H9 (cell line): ENCODE data around the gene ADGRB3. TPM values are rescaled to one million over a fixed set of nuclear protein-coding genes. Genes with fewer than 3 reads are reported as not detected.

ENCODE experiments used
- DNase-seq: peaks from one replicate; pipeline ENCODE4 v3.0.0-alpha.2; 2017
- H2AFZ ChIP-seq: one replicate; pipeline ENCODE4 v1.6.1; 2013; ENCODE audit warnings: mild to moderate bottlenecking, low read length, control low read depth, moderate library complexity
- H2AK5ac ChIP-seq: 2 replicates; pipeline ENCODE4 v1.6.1; 2013; ENCODE audit warnings: low read length, control low read depth, mixed read lengths; ENCODE audit not compliant: insufficient read length
- H2BK120ac ChIP-seq: one replicate; pipeline ENCODE4 v1.6.1; 2013; ENCODE audit warnings: low read depth, mild to moderate bottlenecking, low read length, control low read depth, inconsistent platforms; ENCODE audit not compliant: poor library complexity, severe bottlenecking
- H2BK12ac ChIP-seq: 2 replicates; pipeline ENCODE4 v1.6.1; 2013; ENCODE audit warnings: low read length, control low read depth, mixed read lengths, low read depth; ENCODE audit not compliant: insufficient read length
- H2BK15ac ChIP-seq: 2 replicates; pipeline ENCODE4 v1.6.1; 2013; ENCODE audit warnings: low read depth, low read length, control low read depth
- H2BK20ac ChIP-seq: one replicate; pipeline ENCODE4 v1.6.1; 2013; ENCODE audit warnings: low read depth, mild to moderate bottlenecking, low read length, control low read depth, inconsistent platforms; ENCODE audit not compliant: poor library complexity, severe bottlenecking
- H2BK5ac ChIP-seq: 2 replicates; pipeline ENCODE4 v1.6.1; 2013; ENCODE audit warnings: low read length, control low read depth, mixed read lengths; ENCODE audit not compliant: insufficient read length
- H3K14ac ChIP-seq: 2 replicates; pipeline ENCODE4 v1.6.1; 2013; ENCODE audit warnings: low read length, control low read depth; ENCODE audit not compliant: insufficient read depth
- H3K18ac ChIP-seq: 2 replicates; pipeline ENCODE4 v1.6.1; 2013; ENCODE audit warnings: low read depth, mild to moderate bottlenecking, mixed read lengths, low read length, control low read depth; ENCODE audit not compliant: insufficient read length
- H3K23ac ChIP-seq: 2 replicates; pipeline ENCODE4 v1.6.1; 2013; ENCODE audit warnings: low read length, control low read depth, mixed read lengths, low read depth; ENCODE audit not compliant: insufficient read length
- H3K23me2 ChIP-seq: 2 replicates; pipeline ENCODE4 v1.6.1; 2013; ENCODE audit warnings: low read depth, mild to moderate bottlenecking, mixed read lengths, low read length, control low read depth; ENCODE audit not compliant: insufficient read length, poor library complexity, severe bottlenecking
- H3K27ac ChIP-seq: 2 replicates; pipeline ENCODE4 v1.5.1; 2013; ENCODE audit warnings: low read length, control low read depth, mixed read lengths, low read depth; ENCODE audit not compliant: insufficient read length
- H3K27me3 ChIP-seq: 2 replicates; pipeline ENCODE4 v1.6.1; 2013; ENCODE audit warnings: low read length, control low read depth, inconsistent platforms; ENCODE audit not compliant: insufficient read depth
- H3K4ac ChIP-seq: 2 replicates; pipeline ENCODE4 v1.6.1; 2013; ENCODE audit warnings: low read depth, mild to moderate bottlenecking, control low read depth, inconsistent platforms, low read length, moderate library complexity
- H3K4me1 ChIP-seq: 2 replicates; pipeline ENCODE4 v1.6.1; 2013; ENCODE audit warnings: low read length, control low read depth, inconsistent platforms; ENCODE audit not compliant: insufficient read depth
- H3K4me2 ChIP-seq: 2 replicates; pipeline ENCODE4 v1.6.1; 2013; ENCODE audit warnings: low read length, control low read depth, mixed read lengths; ENCODE audit not compliant: insufficient read length, insufficient read depth
- H3K56ac ChIP-seq: 2 replicates; pipeline ENCODE4 v1.6.1; 2013; ENCODE audit warnings: low read depth, mild to moderate bottlenecking, mixed read lengths, low read length, control low read depth; ENCODE audit not compliant: insufficient read length
- H3K79me1 ChIP-seq: 2 replicates; pipeline ENCODE4 v1.6.1; 2013; ENCODE audit warnings: low read depth, mild to moderate bottlenecking, moderate library complexity, low read length, control low read depth, inconsistent platforms; ENCODE audit not compliant: insufficient read depth, poor library complexity, severe bottlenecking
- H3K79me2 ChIP-seq: 2 replicates; pipeline ENCODE4 v1.6.1; 2013; ENCODE audit warnings: low read length, control low read depth, inconsistent platforms; ENCODE audit not compliant: insufficient read depth
- H3K9ac ChIP-seq: 2 replicates; pipeline ENCODE4 v1.6.1; 2013; ENCODE audit warnings: low read length, control low read depth, mixed read lengths; ENCODE audit not compliant: insufficient read length; ENCODE audit errors: extremely low read depth
- H3K9me3 ChIP-seq: one replicate; pipeline ENCODE4 v1.6.1; 2013; ENCODE audit warnings: low read depth, low read length, inconsistent platforms; ENCODE audit not compliant: control insufficient read depth
- H3T11ph ChIP-seq: one replicate; pipeline ENCODE4 v1.6.1; 2013; ENCODE audit warnings: mild to moderate bottlenecking, low read length, control low read depth, inconsistent platforms
- H4K20me1 ChIP-seq: one replicate; pipeline ENCODE4 v1.6.1; 2013; ENCODE audit not compliant: control insufficient read depth, insufficient read length, insufficient read depth
- H4K5ac ChIP-seq: 2 replicates; pipeline ENCODE4 v1.6.1; 2013; ENCODE audit warnings: low read depth, mild to moderate bottlenecking, mixed read lengths, low read length, control low read depth; ENCODE audit not compliant: insufficient read length
- H4K8ac ChIP-seq: replicated peaks from 2 replicates; pipeline ENCODE4 v1.6.1; 2013; ENCODE audit warnings: low read length, control low read depth, mixed read lengths, low read depth; ENCODE audit not compliant: insufficient read length
- H4K91ac ChIP-seq: 2 replicates; pipeline ENCODE4 v1.6.1; 2013; ENCODE audit warnings: low read depth, mild to moderate bottlenecking, moderate library complexity, mixed read lengths, low read length, control low read depth; ENCODE audit not compliant: insufficient read length
- H3K27ac Mint-ChIP-seq, 3 experiments: 2 replicates in 2 of 3; 3 replicates in 1 of 3; pipeline ENCODE4 v1.8.0; 2020 to 2021; ENCODE audit warnings: mixed read lengths in 3 of 3, mild to moderate bottlenecking in 1 of 3, moderate library complexity in 1 of 3
- H3K27me3 Mint-ChIP-seq: 2 replicates; pipeline ENCODE4 v1.8.0; 2021; ENCODE audit warnings: low read depth, mild to moderate bottlenecking, moderate library complexity, mixed read lengths
- H3K36me3 Mint-ChIP-seq, 3 experiments: 2 replicates in 2 of 3; 3 replicates in 1 of 3; pipeline ENCODE4 v1.8.0; 2020 to 2021; ENCODE audit warnings: low read depth in 3 of 3, mixed read lengths in 3 of 3; ENCODE audit not compliant: insufficient read depth in 1 of 3
- H3K4me1 Mint-ChIP-seq, 2 experiments: 2 replicates each; pipeline ENCODE4 v1.8.0; 2020; ENCODE audit warnings: mixed read lengths in 2 of 2
- H3K4me3 Mint-ChIP-seq, 2 experiments: 2 replicates in 1 of 2; 3 replicates in 1 of 2; pipeline ENCODE4 v1.8.0; 2020 to 2021; ENCODE audit warnings: mild to moderate bottlenecking in 2 of 2, mixed read lengths in 2 of 2, moderate library complexity in 1 of 2
- H3K9me3 Mint-ChIP-seq, 2 experiments: 2 replicates in 1 of 2; 3 replicates in 1 of 2; pipeline ENCODE4 v1.8.0; 2020; ENCODE audit warnings: mild to moderate bottlenecking in 2 of 2, mixed read lengths in 2 of 2, moderate library complexity in 1 of 2
- WGBS: extraction: QIAGEN DNeasy Blood & Tissue Kit; methylation state at CpG from one replicate; pipeline ENCODE4 v1.1.7; 2013; ENCODE audit warnings: missing lambda C conversion rate, low lambda C conversion rate, mixed read lengths; ENCODE audit not compliant: insufficient read length; ENCODE audit errors: extremely low coverage; 5-methylcytosine and 5-hydroxymethylcytosine counted together
- total RNA-seq: library from RNA; stranded (reverse); gene quantifications from 2 replicates; pipeline ENCODE4 v1.2.1, GENCODE V29; 2021
- TF ChIP-seq, protein P1 (sequence below): fragments of 200-600 bp; sonication (generic); conservative IDR thresholded peaks from 3 replicates; pipeline ENCODE4 v1.8.0; 2021; ENCODE audit warnings: antibody characterized with exemption, mild to moderate bottlenecking

The ADGRB3 gene
- total RNA-seq, 1 experiment from 2014 or later, result 0.37 TPM

DNA sequence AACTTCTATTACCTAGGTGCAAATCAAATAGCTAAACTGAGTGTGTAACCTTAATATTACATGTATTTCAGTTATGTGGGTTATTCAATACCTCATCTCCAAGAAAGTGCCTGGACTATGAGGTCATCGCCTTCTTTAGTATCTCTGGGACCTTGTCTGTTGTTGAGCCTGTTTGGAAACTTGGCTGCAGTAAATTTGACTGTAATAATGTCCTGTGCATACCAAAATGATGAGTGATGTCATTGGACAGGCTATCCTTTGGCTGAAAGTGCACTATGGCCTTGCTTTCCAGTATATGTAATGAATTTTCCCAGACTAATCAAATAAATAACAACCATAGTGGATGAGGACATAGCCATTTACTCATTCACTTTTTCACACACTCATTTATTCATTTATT is 455.1 kb downstream of the ADGRB3 start:
- DNase-seq, result no peak
- no peaks in the 10 kb centered on the region; a peak in 1 of 7 replicates for H3K36me3 Mint-ChIP-seq

More for the DNA sequence above, 455.1 kb downstream of the ADGRB3 start:
- no peak overlapping the region for H3K27ac Mint-ChIP-seq
- Histone ChIP-seq H2BK12ac (no peak overlapping the region), H3K14ac (no peak overlapping the region), H3T11ph (no peak overlapping the region), H3K23ac (no peak overlapping the region), H2BK15ac (no peak overlapping the region), H3K9me3 (no peaks in the 10 kb centered on the region), H3K27ac (no peak overlapping the region), H3K4me2 (no peak overlapping the region), H4K8ac (no peak overlapping the region), H3K56ac (no peak overlapping the region), H2AFZ (no peak overlapping the region), H3K4ac (no peak overlapping the region), H3K9ac (no peak overlapping the region), H2BK5ac (no peak overlapping the region), H4K20me1 (no peaks in the 10 kb centered on the region), H2BK20ac (no peak overlapping the region), H3K23me2 (no peaks in the 10 kb centered on the region), H4K5ac (no peak overlapping the region), H4K91ac (no peak overlapping the region), H3K79me1 (no peaks in the 10 kb centered on the region), H3K27me3 (no peaks in the 10 kb centered on the region), H3K18ac (no peak overlapping the region), H3K4me1 (no peaks in the 10 kb centered on the region), H3K79me2 (no peaks in the 10 kb centered on the region), H2BK120ac (no peak overlapping the region), H2AK5ac (no peak overlapping the region)
- TF ChIP-seq, protein P1, sequence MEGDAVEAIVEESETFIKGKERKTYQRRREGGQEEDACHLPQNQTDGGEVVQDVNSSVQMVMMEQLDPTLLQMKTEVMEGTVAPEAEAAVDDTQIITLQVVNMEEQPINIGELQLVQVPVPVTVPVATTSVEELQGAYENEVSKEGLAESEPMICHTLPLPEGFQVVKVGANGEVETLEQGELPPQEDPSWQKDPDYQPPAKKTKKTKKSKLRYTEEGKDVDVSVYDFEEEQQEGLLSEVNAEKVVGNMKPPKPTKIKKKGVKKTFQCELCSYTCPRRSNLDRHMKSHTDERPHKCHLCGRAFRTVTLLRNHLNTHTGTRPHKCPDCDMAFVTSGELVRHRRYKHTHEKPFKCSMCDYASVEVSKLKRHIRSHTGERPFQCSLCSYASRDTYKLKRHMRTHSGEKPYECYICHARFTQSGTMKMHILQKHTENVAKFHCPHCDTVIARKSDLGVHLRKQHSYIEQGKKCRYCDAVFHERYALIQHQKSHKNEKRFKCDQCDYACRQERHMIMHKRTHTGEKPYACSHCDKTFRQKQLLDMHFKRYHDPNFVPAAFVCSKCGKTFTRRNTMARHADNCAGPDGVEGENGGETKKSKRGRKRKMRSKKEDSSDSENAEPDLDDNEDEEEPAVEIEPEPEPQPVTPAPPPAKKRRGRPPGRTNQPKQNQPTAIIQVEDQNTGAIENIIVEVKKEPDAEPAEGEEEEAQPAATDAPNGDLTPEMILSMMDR, result no peak
- no peaks in the 10 kb centered on the region for H3K4me1 Mint-ChIP-seq
- no peaks in the 10 kb centered on the region for H3K27me3 Mint-ChIP-seq
- no peak overlapping the region for H3K4me3 Mint-ChIP-seq
- no peaks in the 10 kb centered on the region; a peak in 2 of 5 replicates for H3K9me3 Mint-ChIP-seq
- WGBS, result no CpG with 5 or more reads among the region's 1 CpG
